NCI-H526 treated with DMSO at 0.1 percent for 48 hours (cell line): Measurements from ENCODE around the gene CCDC66.

ENCODE experiments used
- DNase-seq: peaks from one replicate; lab custom pipeline; 2025; lab: John Stamatoyannopoulos, UW

Gene CCDC66

GRCh38 chr3:56622381-56622780 lies 65.4 kb downstream of the CCDC66 start:
- DNase-seq, result no peak

GRCh38 chr3:56624725-56625124 lies 67.8 kb downstream of the CCDC66 start:
- no peak for DNase-seq

GRCh38 chr3:56629047-56629446 lies 72.1 kb downstream of the CCDC66 start:
- no peak for DNase-seq

DNA sequence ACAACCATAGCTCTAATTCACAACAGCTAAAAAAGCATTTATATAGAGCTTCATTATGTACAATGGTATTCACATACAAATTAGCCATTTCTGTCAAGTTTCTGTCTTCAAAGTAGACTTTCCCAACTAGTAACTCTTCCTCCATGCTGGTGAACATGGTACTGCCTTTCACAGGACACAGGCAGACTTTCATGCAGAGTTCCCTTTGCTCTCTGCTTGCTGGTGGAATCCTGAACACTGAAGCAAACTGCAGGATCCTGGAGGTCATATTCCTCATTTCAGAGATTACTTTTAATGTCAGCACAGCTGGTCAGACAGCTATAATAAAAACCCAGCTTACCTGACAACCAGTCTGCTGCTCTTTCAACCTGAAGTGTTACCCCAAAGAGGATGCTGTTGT lies 72.5 kb downstream of the CCDC66 start:
- no peak for DNase-seq

DNA sequence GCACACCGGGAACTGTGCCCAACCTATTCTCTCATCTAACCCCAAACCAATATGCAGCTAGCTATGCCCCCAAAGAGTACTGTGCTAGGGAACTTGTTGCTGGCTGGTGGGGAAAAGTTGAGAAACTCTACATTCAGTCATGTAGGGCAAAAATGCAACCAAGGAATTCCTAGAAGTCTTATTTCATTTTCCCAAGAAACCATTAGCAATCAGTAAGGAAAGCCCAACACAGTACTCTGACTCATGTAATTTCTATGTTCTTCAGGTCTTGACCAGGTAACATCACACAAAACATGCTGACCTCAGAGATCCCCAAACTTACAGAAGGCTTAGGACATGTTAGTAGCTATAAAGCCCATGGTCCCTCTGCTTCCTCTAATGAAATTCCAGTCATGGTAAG lies 74.0 kb downstream of the CCDC66 start:
- DNase-seq, result no peak

GRCh38 chr3:56633181-56633580 lies 76.2 kb downstream of the CCDC66 start:
- DNase-seq, result no peak

- no peak for DNase-seq
These were observed 76.9 kb downstream of the CCDC66 start for GRCh38 chr3:56633602-56634535.

- DNase-seq, result no peak
These were observed 88.4 kb downstream of the CCDC66 start for GRCh38 chr3:56645407-56645806.

DNA sequence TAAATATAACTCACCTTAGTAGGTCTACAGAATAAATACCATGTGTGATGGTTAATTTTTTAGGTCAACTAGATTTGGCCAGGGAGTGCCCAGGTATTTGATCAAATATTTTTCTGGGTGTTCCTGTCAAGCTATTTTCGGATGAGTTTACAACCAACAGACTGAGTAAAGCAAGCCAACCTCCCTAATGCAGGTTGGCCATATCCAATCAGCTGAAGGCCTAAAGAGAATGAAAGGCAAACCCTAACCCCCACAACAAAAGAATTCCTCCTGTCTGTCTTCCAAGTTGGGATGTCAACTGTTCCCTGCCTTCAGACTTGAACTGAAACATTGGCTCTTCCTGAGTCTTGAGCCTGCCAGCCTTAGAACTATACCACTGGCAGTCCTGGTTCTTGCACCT lies 97.5 kb downstream of the CCDC66 start:
- no peak for DNase-seq

DNA sequence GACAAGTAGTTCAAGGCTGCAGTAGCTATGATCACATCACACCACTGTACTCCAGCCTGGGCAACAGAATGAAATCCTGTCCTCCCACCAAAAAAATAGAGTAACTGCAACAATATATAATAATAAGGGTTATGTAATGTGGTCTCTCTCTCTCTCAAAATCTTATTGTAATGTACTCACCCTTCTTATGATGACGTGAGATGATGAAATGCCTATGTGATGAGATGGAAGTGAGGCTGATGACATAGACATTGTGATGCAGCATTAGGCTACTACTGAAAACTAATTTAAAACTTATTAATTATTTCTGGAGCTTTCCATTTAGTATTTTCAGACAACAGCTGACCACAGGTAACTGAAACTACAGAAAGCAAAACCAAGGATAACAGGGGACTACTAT lies 98.7 kb downstream of the CCDC66 start:
- no peak for DNase-seq

- no peak for DNase-seq
These were observed 107.8 kb downstream of the CCDC66 start for GRCh38 chr3:56664823-56665222.

DNA sequence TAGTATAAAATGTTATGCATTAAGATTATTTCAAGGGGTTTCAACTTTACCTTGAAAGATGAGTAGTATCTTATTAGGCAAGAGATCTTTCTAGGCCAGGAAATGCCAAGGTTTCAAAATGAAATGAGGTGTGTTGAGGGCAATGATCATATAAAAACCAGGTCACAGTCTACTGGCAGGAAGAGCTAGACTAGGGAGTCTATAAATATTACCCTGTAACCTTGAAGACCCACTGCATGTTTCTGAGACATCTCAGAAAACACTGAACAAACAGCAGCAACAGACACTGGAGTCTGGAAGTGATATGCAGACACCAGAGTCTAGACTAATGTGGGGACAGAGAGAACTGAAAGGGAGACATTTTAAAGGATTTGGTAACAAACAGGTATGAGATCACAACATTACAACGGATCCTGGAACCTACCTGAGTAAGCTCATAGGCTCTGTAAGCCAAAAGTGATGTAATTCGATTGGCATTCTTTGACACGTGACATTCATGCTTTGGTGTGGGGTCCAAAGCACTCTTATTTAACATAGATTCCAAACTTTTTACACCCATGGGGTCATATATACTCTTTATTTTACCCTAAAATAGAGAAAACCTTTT lies 111.1 kb downstream of the CCDC66 start:
- DNase-seq, result no peak
